Uterus (tissue), 2 donors: ENCODE data around the gene MFN1.

ENCODE experiments used
- POLR2A ChIP-seq, 2 donors: fragments of 450-650 bp; IDR thresholded peaks; one replicate each; pipeline ENCODE4 v1.6.1; 2016; ENCODE audit warnings: antibody characterized with exemption in 2 of 2, mild to moderate bottlenecking in 1 of 2, moderate library complexity in 1 of 2
- TF ChIP-seq, protein P1 (sequence below), 4 experiments: fragments of 200-600 bp in 2 of 4; fragments of 450-650 bp in 2 of 4; sonication (generic) in 2 of 4; IDR thresholded peaks; one replicate each; pipeline ENCODE4 v1.5.1; 2016 to 2019; ENCODE audit warnings: antibody characterized with exemption in 4 of 4, mild to moderate bottlenecking in 2 of 4, moderate library complexity in 1 of 4

DNA sequence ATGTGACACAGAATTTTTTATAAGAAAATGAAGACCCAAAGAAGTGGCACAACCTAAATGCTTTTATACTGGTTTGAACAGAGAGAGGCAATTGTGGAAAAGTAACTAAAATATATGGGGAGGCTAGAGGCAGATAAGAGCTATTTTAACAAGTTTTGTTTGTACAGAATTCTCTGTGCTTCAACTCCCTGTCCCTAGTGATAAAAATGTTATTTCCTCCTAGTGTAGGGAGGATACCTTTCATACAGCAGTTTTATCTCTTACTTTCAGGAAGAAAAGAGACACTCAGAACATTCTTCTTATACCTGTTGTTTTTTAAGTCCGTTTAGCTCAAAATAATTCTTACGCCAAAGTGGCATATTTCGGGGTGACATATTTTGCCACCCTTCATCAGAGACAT, 45.9 kb upstream of the MFN1 start:
- TF ChIP-seq, protein P1, sequence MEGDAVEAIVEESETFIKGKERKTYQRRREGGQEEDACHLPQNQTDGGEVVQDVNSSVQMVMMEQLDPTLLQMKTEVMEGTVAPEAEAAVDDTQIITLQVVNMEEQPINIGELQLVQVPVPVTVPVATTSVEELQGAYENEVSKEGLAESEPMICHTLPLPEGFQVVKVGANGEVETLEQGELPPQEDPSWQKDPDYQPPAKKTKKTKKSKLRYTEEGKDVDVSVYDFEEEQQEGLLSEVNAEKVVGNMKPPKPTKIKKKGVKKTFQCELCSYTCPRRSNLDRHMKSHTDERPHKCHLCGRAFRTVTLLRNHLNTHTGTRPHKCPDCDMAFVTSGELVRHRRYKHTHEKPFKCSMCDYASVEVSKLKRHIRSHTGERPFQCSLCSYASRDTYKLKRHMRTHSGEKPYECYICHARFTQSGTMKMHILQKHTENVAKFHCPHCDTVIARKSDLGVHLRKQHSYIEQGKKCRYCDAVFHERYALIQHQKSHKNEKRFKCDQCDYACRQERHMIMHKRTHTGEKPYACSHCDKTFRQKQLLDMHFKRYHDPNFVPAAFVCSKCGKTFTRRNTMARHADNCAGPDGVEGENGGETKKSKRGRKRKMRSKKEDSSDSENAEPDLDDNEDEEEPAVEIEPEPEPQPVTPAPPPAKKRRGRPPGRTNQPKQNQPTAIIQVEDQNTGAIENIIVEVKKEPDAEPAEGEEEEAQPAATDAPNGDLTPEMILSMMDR (IDR thresholded peaks at IDR 0.05), result no peak
- TF ChIP-seq POLR2A (IDR thresholded peaks at IDR 0.05), result no peak
